ENCODE results near the gene AGRP. TPM values are rescaled to one million over a fixed set of nuclear protein-coding genes. Genes with fewer than 3 reads are reported as not detected.

AGRP gene
- total RNA-seq, 1 experiment from 2014 or later, result not detected

DNA sequence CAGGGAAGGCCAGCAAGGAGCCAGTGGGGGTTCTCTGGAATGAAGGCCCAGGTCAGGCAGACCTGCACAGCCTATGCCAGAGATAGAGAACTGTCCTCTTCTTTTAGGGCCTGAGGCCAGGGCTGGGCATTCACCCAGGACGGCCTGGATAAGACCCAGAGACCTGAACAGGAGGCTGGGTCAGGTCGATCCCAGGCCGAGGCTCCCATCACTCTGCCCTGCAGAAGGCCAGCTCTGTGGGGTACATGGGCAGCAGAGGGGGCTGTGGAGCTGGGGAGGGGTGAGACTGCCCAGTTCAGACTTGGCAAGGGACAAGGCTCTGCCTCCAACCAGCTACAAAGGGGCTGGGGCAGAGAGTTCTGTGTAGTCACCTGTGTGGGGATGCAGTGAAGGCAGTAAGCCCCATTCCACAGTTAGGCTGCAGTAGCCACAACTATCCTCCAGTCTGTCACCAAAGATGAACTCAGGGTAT is 37.9 kb downstream of the AGRP start:
- H3K4me2 ChIP-seq (ENCODE audit: insufficient read depth, insufficient read length, low read length), result no peak overlapping the region
- H2AK5ac ChIP-seq (ENCODE audit: insufficient read length, low read length), result no peak overlapping the region
- H3K79me1 ChIP-seq (ENCODE audit: insufficient read depth, low read depth, low read length, poor library complexity, severe bottlenecking), result no peaks in the 10 kb centered on the region
- H3K4ac ChIP-seq (ENCODE audit: low read depth, low read length), result no peak overlapping the region
- H3K18ac ChIP-seq (ENCODE audit: insufficient read length, low read depth, low read length), result no peak overlapping the region
- TF ChIP-seq, protein P1, sequence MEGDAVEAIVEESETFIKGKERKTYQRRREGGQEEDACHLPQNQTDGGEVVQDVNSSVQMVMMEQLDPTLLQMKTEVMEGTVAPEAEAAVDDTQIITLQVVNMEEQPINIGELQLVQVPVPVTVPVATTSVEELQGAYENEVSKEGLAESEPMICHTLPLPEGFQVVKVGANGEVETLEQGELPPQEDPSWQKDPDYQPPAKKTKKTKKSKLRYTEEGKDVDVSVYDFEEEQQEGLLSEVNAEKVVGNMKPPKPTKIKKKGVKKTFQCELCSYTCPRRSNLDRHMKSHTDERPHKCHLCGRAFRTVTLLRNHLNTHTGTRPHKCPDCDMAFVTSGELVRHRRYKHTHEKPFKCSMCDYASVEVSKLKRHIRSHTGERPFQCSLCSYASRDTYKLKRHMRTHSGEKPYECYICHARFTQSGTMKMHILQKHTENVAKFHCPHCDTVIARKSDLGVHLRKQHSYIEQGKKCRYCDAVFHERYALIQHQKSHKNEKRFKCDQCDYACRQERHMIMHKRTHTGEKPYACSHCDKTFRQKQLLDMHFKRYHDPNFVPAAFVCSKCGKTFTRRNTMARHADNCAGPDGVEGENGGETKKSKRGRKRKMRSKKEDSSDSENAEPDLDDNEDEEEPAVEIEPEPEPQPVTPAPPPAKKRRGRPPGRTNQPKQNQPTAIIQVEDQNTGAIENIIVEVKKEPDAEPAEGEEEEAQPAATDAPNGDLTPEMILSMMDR (conservative IDR thresholded peaks at IDR 0.05), result no peak
- no CpG with 5 or more reads among the region's 3 CpGs for WGBS (ENCODE audit: extremely low coverage, insufficient read length, low lambda C conversion rate)
- no peak overlapping the region for H4K91ac ChIP-seq (ENCODE audit: insufficient read length, low read depth, low read length)
- no peak overlapping the region for H3K14ac ChIP-seq (ENCODE audit: insufficient read depth, low read length)
- no peaks in the 10 kb centered on the region for H3K27me3 Mint-ChIP-seq (ENCODE audit: low read depth)
- H4K5ac ChIP-seq (ENCODE audit: insufficient read length, low read depth, low read length), result no peak overlapping the region
- H3K27ac Mint-ChIP-seq, result peak overlapping the region in 1 of 3 experiments; percentile 44; a peak in 2 of 7 replicates
- peaks cover 0 to 17% (median 11%) of the 10 kb centered on the region in 3 experiments; a peak in 6 of 7 replicates for H3K36me3 Mint-ChIP-seq (ENCODE audit: insufficient read depth in 1 of 3, low read depth in 3 of 3)
- H3K4me1 Mint-ChIP-seq, result peaks cover 16 to 17% of the 10 kb centered on the region in 2 experiments
- H2BK15ac ChIP-seq (ENCODE audit: low read depth, low read length), result no peak overlapping the region
- no peak overlapping the region for H3K9ac ChIP-seq (ENCODE audit: extremely low read depth, insufficient read length, low read length)
- no peak for DNase-seq
- H2AFZ ChIP-seq (ENCODE audit: low read length), result no peak overlapping the region
- H4K20me1 ChIP-seq (ENCODE audit: control insufficient read depth, insufficient read depth, insufficient read length), result no peaks in the 10 kb centered on the region
- H4K8ac ChIP-seq (replicated peaks; ENCODE audit: insufficient read length, low read depth, low read length), result no peak overlapping the region
- no peaks in the 10 kb centered on the region for H3K4me1 ChIP-seq (ENCODE audit: insufficient read depth, low read length)
- H2BK12ac ChIP-seq (ENCODE audit: insufficient read length, low read depth, low read length), result no peak overlapping the region
- H3K23ac ChIP-seq (ENCODE audit: insufficient read length, low read depth, low read length), result no peak overlapping the region
- no peaks in the 10 kb centered on the region for H3K9me3 ChIP-seq (ENCODE audit: control insufficient read depth, low read depth, low read length)
- no peaks in the 10 kb centered on the region for H3K27me3 ChIP-seq (ENCODE audit: insufficient read depth, low read length)
- H3K79me2 ChIP-seq (ENCODE audit: insufficient read depth, low read length), result no peaks in the 10 kb centered on the region
- H3K4me3 Mint-ChIP-seq, result no peak overlapping the region; a peak in 1 of 5 replicates
- no peak overlapping the region for H3K56ac ChIP-seq (ENCODE audit: insufficient read length, low read depth, low read length)
- no peak overlapping the region for H2BK5ac ChIP-seq (ENCODE audit: insufficient read length, low read length)
- H2BK120ac ChIP-seq (ENCODE audit: low read depth, low read length, poor library complexity, severe bottlenecking), result no peak overlapping the region
- H3K9me3 Mint-ChIP-seq, result no peaks in the 10 kb centered on the region
- H3T11ph ChIP-seq (ENCODE audit: low read length), result no peak overlapping the region
- no peak overlapping the region for H2BK20ac ChIP-seq (ENCODE audit: low read depth, low read length, poor library complexity, severe bottlenecking)
- no peak overlapping the region for H3K27ac ChIP-seq (ENCODE audit: insufficient read length, low read depth, low read length)
- H3K23me2 ChIP-seq (ENCODE audit: insufficient read length, low read depth, low read length, poor library complexity, severe bottlenecking), result no peaks in the 10 kb centered on the region
